HPDE6-E6E7 (cell line): ENCODE results near the gene NAGS.
"Not testable (repeated sequence)": the region's sequence is repeated elsewhere in the genome, so short reads cannot be mapped to it uniquely, and the experiment has no call there.

Experiments
- DNase-seq: peaks from one replicate; pipeline ENCODE4 v3.0.0; 2011; ENCODE audit warnings: missing footprints; ENCODE audit errors: extremely low spot score

Gene NAGS, protein sequence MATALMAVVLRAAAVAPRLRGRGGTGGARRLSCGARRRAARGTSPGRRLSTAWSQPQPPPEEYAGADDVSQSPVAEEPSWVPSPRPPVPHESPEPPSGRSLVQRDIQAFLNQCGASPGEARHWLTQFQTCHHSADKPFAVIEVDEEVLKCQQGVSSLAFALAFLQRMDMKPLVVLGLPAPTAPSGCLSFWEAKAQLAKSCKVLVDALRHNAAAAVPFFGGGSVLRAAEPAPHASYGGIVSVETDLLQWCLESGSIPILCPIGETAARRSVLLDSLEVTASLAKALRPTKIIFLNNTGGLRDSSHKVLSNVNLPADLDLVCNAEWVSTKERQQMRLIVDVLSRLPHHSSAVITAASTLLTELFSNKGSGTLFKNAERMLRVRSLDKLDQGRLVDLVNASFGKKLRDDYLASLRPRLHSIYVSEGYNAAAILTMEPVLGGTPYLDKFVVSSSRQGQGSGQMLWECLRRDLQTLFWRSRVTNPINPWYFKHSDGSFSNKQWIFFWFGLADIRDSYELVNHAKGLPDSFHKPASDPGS

DNA sequence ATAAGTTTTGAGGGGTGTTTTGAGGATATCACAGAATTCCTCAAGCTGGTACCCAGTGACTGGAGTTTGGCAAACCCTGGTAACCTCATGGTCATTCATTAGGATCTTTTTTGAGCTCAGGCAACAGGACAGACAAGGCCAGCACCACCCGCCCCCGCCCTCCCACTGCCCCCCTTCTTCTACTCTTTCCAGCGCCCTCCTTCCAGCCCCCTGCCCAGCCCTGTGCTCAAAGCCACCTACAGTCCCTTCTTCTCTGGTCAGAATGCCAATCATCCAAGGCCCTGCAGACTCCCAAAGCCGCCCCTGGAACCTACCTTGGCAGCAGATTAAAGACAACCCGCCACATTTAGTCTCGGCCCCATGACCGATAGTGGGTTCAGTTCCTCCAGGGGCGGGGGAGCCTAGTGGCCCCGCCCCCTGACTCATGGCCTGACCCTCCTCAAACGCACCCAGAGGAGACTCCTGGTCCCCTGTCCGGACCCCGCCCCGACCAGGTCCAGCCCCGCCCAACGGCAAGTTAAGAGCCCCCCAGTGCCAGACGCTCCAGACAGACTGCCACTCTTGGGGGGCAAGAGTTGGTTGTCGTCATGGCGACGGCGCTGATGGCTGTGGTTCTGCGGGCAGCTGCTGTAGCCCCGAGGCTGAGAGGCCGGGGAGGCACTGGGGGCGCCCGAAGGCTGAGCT lies at the start of gene NAGS:
Gene NAGS (plus strand): TSS at position 546 of the 684 bp plus-strand sequence. CDS start 42 bp downstream, at position 588.
- DNase-seq, result no peak

DNA sequence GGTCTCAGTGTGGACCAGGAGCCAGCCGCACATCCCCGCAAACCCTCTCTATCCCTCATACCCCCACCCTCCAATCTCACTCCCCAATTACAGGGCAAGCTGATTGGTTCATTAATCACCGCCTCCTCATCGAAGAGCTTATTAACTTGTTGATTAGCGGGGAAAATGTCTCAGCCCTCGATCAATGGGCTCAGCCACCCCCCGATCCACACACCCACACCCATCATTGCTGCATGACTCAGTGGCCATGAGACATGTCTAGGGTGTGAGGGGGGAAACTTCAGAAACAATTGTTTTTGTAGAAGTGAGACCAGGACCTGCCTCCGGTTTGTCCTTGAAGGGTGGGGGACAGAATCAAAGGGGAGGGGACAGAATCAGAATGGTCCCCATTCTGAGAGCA lies 48.2 kb upstream of the NAGS start:
- no peak for DNase-seq

GRCh38 chr17:43958748-43959352 lies 45.6 kb upstream of the NAGS start:
- no peak for DNase-seq

- not testable (repeated sequence) for DNase-seq
Measured at GRCh38 chr17:43961292-43961691, 43.1 kb upstream of the NAGS start.

GRCh38 chr17:43961954-43962353 lies 42.5 kb upstream of the NAGS start:
- DNase-seq, result no peak

DNA sequence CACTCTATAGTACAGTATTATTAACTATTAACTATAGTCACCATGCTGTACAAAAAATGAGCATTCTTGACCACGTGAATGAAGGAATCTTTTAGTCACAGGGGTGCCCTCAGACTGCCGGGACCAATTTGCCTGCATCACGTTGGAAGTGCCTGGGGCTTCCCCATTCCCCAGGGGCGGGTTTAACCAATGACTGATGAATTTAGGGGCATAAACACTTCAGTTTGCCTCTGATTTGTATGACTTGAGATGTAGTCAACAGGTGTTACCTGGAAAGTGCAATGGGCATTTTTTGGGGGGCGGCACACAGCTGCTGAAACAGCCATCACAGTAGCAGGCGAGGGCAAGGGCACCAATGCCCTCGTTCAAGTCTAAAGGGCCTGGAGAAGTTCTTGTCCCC lies 41.9 kb upstream of the NAGS start:
- DNase-seq, result no peak

- DNase-seq, result no peak
Measured at GRCh38 chr17:43966276-43966675, 38.1 kb upstream of the NAGS start.

GRCh38 chr17:43967251-43967875 lies 37.1 kb upstream of the NAGS start:
- DNase-seq, result no peak

DNA sequence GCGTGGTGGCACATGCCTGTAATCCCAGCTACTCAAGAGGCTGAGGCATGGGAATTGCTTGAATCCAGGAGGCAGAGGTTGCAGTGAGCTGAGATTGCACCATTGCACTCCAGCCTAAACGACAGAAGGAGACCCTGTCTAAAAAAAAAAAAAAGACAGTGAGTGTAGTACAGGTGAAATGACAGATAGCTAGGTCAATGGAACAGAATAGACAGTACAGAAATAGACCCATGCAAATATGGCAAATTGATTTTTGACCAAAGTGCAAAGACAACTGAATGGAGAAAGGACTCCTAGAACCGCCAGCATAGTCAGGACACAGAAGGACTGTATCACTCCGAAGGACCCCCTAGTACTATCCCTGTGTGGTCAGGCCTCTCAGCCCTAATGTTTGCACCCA lies 34.1 kb upstream of the NAGS start:
- no peak for DNase-seq

DNA sequence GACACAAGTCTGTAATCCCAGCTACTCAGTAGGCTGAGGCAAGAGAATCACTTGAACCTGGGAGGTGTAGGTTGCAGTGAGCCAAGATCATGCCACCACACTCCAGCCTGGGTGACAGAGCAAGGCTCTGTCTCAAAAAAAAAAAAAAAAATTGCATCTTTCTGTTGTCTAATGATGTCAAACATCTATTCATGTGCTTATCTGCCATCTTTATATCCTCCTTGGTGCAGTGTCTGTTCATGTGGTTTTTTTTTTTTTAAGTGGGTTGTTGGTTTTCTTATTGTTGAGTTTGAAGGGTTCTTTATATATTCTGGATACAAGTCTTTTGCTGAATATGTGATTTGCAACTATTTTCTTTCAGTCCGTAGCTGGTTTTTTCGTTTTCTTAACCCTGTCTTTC lies 33.0 kb upstream of the NAGS start:
- not testable (repeated sequence) for DNase-seq

DNA sequence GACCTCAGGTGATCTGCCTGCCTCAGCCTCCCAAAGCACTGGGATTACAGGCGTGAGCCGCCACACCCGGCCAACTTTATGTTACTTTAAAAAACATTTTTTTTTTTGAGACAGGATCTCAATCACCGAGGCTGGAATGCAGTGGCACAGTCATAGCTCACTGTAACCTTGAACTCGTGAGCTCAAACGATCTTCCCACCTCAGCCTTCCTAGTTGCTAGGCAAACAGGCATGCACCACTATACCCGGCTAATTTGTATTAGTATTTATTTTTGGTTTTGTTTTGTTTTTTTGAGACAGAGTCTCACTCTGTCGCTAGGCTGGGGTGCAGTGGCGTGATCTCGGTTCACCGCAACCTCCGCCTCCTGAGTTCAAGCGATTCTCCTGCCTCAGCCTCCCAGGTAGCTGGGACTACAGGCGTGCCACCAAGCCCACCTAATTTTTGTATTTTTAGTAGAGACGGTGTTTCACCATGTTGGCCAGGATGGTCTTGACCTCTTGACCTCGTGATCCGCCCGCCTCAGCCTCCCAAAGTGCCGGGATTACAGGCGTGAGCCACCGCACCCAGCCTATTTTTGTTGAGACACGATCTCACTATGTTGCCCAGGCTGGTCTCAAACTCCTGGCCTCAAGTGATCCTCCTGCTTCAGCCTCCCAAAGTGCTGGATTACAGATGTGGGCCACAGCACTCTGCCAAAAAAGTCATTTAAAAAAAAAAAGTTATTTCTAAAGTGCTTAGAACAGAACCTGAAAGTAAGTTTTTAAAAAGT lies 31.8 kb upstream of the NAGS start:
- not testable (repeated sequence) for DNase-seq

DNA sequence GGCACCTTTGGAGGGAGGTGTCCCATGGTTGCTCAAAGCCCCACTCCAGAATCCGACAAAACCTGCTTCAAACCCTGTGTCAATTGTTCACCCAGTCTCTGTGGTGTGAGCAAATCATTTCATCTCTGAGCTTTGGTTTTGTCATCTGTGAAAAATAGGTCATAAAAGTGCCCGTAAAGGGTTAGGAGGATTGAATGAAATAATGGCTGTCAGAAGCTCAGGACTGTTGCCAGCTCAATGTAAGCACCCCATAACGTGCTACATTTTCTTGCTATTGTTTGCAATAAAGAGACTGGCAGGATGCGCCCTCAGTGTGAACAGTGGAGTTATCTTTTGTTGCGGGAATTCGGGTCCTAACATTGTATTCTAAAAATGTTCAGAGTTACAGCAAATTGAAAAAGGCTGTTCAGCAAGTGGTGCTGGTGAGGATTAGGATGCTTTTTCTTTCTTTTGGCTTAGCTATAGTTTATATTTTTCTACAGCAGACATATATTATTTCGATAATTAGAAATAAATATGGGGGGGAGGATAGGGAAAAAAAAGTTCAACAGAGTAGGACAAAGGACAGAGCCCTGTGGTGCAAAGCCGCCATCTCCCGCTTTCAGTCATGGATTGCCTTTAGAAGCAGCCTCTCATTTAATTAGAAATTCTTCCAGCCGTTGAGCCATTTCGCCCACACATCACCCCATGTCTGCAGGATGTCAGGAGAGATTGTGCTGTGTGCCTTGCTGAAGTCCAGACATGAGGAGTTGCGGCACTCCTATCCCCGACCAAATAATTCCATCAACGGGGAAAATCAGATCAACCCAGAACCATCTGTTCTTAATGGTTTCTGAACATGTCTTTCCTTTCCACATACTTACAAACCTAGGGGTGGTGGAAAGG lies 29.8 kb upstream of the NAGS start:
- DNase-seq, result no peak

GRCh38 chr17:43975898-43976297 lies 28.5 kb upstream of the NAGS start:
- DNase-seq, result no peak

DNA sequence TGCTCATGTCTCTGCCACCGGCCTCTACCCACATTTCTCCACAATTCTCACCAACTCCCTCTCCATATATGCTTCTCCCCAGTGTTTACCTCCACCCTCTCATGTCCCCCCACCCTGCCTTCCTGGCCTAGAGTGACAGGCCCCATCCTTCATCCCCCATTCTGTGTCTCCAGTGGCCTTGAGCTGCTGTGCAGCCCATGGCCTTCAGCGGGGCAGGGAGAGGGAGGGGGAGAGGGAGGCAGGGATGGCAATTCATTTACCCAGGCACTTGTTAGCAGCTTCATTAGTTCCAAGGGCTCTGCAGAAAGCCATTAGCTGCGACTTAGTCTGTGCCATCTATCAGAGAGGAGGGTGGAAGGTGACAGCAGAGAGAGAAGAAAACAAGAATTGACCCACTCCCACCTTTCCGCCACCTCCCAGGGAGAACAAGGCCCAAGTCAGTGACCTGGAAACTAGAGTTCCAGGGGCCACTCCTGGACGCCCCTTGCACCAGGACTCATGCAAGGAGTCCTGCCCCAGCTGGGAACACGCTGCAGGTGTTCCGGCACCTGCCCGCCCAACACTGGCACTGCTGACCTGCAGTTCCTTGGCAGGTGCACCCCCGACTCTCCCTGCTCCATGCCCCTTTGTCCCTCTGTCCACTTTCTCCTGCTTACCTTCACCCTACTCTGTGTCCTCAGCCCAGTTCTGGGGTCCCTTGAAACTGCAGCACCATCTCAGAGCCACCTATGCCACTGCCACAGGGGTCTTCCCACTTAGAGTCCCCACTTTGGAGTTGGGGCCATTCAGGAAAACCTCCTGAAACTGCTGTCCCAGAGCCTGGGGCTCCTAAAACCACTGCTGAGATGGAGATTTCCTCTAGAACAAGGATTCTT lies 27.2 kb upstream of the NAGS start:
- DNase-seq, result no peak

GRCh38 chr17:43978078-43978477 lies 26.3 kb upstream of the NAGS start:
- no peak for DNase-seq

DNA sequence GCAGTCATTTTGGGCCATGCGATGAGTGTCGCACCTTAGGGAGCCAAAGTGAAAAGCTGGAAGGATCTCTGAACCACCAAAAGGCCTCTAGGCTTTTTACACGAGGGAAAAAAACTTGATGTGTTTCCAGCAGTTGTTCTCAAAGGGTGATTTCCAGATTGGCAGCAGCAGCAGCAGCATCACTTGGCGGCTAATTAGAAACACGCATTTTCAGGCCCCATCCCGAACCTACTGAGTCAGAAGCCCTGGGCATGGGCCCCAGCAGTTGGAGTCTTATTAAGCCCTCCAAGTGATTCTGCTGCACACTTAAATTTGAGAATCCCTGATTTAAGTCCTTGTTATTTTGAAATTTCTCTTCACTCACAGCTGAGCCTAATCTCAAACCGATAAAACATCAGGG lies 25.4 kb upstream of the NAGS start:
- DNase-seq, result no peak

DNA sequence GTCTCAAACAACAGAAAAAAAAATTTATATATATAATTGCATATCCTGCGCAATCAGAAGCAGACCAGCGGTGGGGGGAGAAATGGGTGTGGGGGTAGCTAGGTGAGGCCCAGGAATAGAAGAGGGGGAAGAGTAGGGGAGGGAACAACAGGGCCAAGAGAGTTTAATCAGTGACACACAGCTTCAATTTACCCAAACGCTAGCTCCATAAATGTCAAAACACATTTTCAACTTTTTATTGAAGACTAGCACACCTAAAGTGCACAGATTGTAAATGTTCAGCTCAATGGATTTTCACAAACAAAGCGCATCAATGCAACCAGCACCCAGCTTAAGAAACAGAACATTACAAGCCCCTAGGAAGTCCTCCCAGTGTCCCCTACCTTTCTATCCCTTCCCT lies 24.8 kb upstream of the NAGS start:
- no peak for DNase-seq

GRCh38 chr17:43982171-43982570 lies 22.3 kb upstream of the NAGS start:
- DNase-seq, result no peak

GRCh38 chr17:43983196-43983514 lies 21.3 kb upstream of the NAGS start:
- DNase-seq, result no peak
